IPS-15b (cell line): ENCODE results near the gene EFS.
A peak's percentile ranks its signal among the peaks of the same experiment; 100 is the strongest.

Experiments
- H3K27me3 ChIP-seq: one replicate; pipeline ENCODE4 v1.6.1; 2013; ENCODE audit warnings: low read length; ENCODE audit not compliant: control insufficient read depth, insufficient read depth
- H3K36me3 ChIP-seq: one replicate; pipeline ENCODE4 v1.6.1; 2013; ENCODE audit warnings: low read length; ENCODE audit not compliant: control insufficient read depth, insufficient read depth
- H3K4me1 ChIP-seq: one replicate; pipeline ENCODE4 v1.6.1; 2013; ENCODE audit warnings: mild to moderate bottlenecking, low read length; ENCODE audit not compliant: control insufficient read depth, insufficient read depth
- H3K4me3 ChIP-seq: one replicate; pipeline ENCODE4 v1.5.1; 2013; ENCODE audit warnings: low read depth, low read length
- H3K9ac ChIP-seq: one replicate; pipeline ENCODE4 v1.6.1; 2013; ENCODE audit warnings: low read depth, mild to moderate bottlenecking, low read length
- H3K9me3 ChIP-seq: one replicate; pipeline ENCODE4 v1.6.1; 2013; ENCODE audit warnings: mild to moderate bottlenecking, low read length; ENCODE audit not compliant: control insufficient read depth, insufficient read depth

Gene EFS

GRCh38 chr14:23320584-23321571, 44.1 kb downstream of the EFS start, which contains the start of gene PABPN1:
Gene PABPN1 (plus strand): TSS chr14:23321457. CDS start chr14:23321470, 13 bp downstream.
- Histone ChIP-seq H3K4me3 (peak within 1 kb of the TSS; percentile 93), H3K4me1 (peaks cover 3% of the 10 kb centered on the region), H3K27me3 (no peaks in the 10 kb centered on the region), H3K36me3 (peaks cover 13% of the 10 kb centered on the region), H3K9me3 (no peaks in the 10 kb centered on the region), H3K9ac (peak within 1 kb of the TSS; percentile 98)

- H3K27me3 ChIP-seq = no peaks in the 10 kb centered on the region
- H3K4me1 ChIP-seq = peaks cover 3% of the 10 kb centered on the region
- no peaks in the 10 kb centered on the region for H3K9me3 ChIP-seq
- H3K9ac ChIP-seq = peak overlapping the region; percentile 80
- H3K36me3 ChIP-seq = peaks cover 11% of the 10 kb centered on the region
- H3K4me3 ChIP-seq = peak overlapping the region; percentile 80
Measured at GRCh38 chr14:23319746-23320583, 45.0 kb downstream of the EFS start.

- no peaks in the 10 kb centered on the region for H3K9me3 ChIP-seq
- H3K9ac ChIP-seq = no peak overlapping the region
- H3K27me3 ChIP-seq = no peaks in the 10 kb centered on the region
- H3K4me1 ChIP-seq = no peaks in the 10 kb centered on the region
- H3K4me3 ChIP-seq = no peak overlapping the region
- H3K36me3 ChIP-seq = no peaks in the 10 kb centered on the region
Measured at GRCh38 chr14:23316300-23316699, 48.7 kb downstream of the EFS start.

- Histone ChIP-seq H3K9ac (no peak overlapping the region), H3K27me3 (no peaks in the 10 kb centered on the region), H3K9me3 (no peaks in the 10 kb centered on the region), H3K4me1 (no peaks in the 10 kb centered on the region), H3K36me3 (peaks cover 6% of the 10 kb centered on the region), H3K4me3 (no peak overlapping the region)
Measured at GRCh38 chr14:23310546-23310945, 54.4 kb downstream of the EFS start.

GRCh38 chr14:23308721-23309445, 56.1 kb downstream of the EFS start:
- no peak overlapping the region for H3K4me3 ChIP-seq
- peaks cover 8% of the 10 kb centered on the region for H3K27me3 ChIP-seq
- H3K36me3 ChIP-seq = peaks cover 6% of the 10 kb centered on the region
- no peaks in the 10 kb centered on the region for H3K9me3 ChIP-seq
- no peaks in the 10 kb centered on the region for H3K4me1 ChIP-seq
- no peak overlapping the region for H3K9ac ChIP-seq

- no peaks in the 10 kb centered on the region for H3K9me3 ChIP-seq
- H3K9ac ChIP-seq = no peak overlapping the region
- peaks cover 16% of the 10 kb centered on the region for H3K27me3 ChIP-seq
- peak overlapping the region; percentile 85 for H3K4me3 ChIP-seq
- peaks cover 6% of the 10 kb centered on the region for H3K36me3 ChIP-seq
- no peaks in the 10 kb centered on the region for H3K4me1 ChIP-seq
Measured at GRCh38 chr14:23307687-23308644, 57.0 kb downstream of the EFS start.

- Histone ChIP-seq H3K9ac (peak overlapping the region; percentile 82), H3K4me3 (peak overlapping the region; percentile 85), H3K36me3 (peaks cover 6% of the 10 kb centered on the region), H3K9me3 (no peaks in the 10 kb centered on the region), H3K27me3 (peaks cover 17% of the 10 kb centered on the region), H3K4me1 (no peaks in the 10 kb centered on the region)
Measured at GRCh38 chr14:23307146-23307530, 57.8 kb downstream of the EFS start.

GRCh38 chr14:23306412-23307145, 58.4 kb downstream of the EFS start, which contains the start of gene BCL2L2:
Gene BCL2L2 (plus strand): TSS chr14:23306833. CDS start chr14:23307768, 935 bp downstream.
- Histone ChIP-seq H3K36me3 (peaks cover 6% of the 10 kb centered on the region), H3K9ac (peak within 1 kb of the TSS; percentile 82), H3K9me3 (no peaks in the 10 kb centered on the region), H3K4me3 (peak within 1 kb of the TSS; percentile 85), H3K27me3 (peaks cover 17% of the 10 kb centered on the region), H3K4me1 (no peaks in the 10 kb centered on the region)
